Neural progenitor cell (in vitro differentiated cells): ENCODE measurements around the gene PELO.
"Not testable (repeated sequence)": the region's sequence is repeated elsewhere in the genome, so short reads cannot be mapped to it uniquely, and the experiment has no call there.

ENCODE experiments used
- CTCF ChIP-seq: fragments of 200-600 bp; sonication (generic); IDR thresholded peaks from 2 replicates; pipeline ENCODE4 v1.5.1; 2017; ENCODE audit warnings: antibody characterized with exemption, mild to moderate bottlenecking
- EZH2 ChIP-seq: fragments of 200-600 bp; sonication (generic); IDR thresholded peaks from 2 replicates; pipeline ENCODE4 v1.6.1; 2017; ENCODE audit warnings: antibody characterized with exemption, mild to moderate bottlenecking, moderate library complexity

- TF ChIP-seq CTCF, EZH2: not testable (repeated sequence)
Observed at GRCh38 chr5:52744867-52745458, 42.8 kb upstream of the PELO start.
